Trophoblast cell (in vitro differentiated cells and primary cell): Measurements from ENCODE around the gene DDX59.

Experiments used
- DNase-seq, 2 donors: peaks; one replicate each; pipeline ENCODE4 v3.0.0-alpha.2; 2016
- H2AFZ ChIP-seq: 2 replicates; pipeline ENCODE4 v1.6.1; 2013; ENCODE audit warnings: low read length, moderate library complexity, mild to moderate bottlenecking; ENCODE audit not compliant: insufficient read depth, poor library complexity
- H2AK5ac ChIP-seq: 2 replicates; pipeline ENCODE4 v1.6.1; 2013; ENCODE audit warnings: mild to moderate bottlenecking, low read length
- H2BK120ac ChIP-seq: 2 replicates; pipeline ENCODE4 v1.6.1; 2013; ENCODE audit warnings: low read length, mild to moderate bottlenecking, moderate library complexity; ENCODE audit not compliant: insufficient read depth, poor library complexity
- H2BK12ac ChIP-seq: 2 replicates; pipeline ENCODE4 v1.6.1; 2013; ENCODE audit warnings: mild to moderate bottlenecking, low read length, moderate library complexity
- H2BK5ac ChIP-seq: 2 replicates; pipeline ENCODE4 v1.6.1; 2013; ENCODE audit warnings: low read length, low read depth, moderate library complexity, mild to moderate bottlenecking; ENCODE audit not compliant: poor library complexity
- H3K14ac ChIP-seq: 2 replicates; pipeline ENCODE4 v1.6.1; 2013; ENCODE audit warnings: mild to moderate bottlenecking, low read length
- H3K18ac ChIP-seq: 2 replicates; pipeline ENCODE4 v1.6.1; 2013; ENCODE audit warnings: mild to moderate bottlenecking, low read length
- H3K23ac ChIP-seq: 2 replicates; pipeline ENCODE4 v1.6.1; 2013; ENCODE audit warnings: low read length
- H3K27ac ChIP-seq: 2 replicates; pipeline ENCODE4 v1.5.1; 2013; ENCODE audit warnings: low read depth, mild to moderate bottlenecking, inconsistent platforms, low read length, moderate library complexity
- H3K27me3 ChIP-seq: 2 replicates; pipeline ENCODE4 v1.6.1; 2013; ENCODE audit warnings: inconsistent platforms, mild to moderate bottlenecking, low read length, moderate library complexity; ENCODE audit not compliant: insufficient read depth
- H3K36me3 ChIP-seq, 2 experiments: 1 replicate in 1 of 2; 2 replicates in 1 of 2; pipeline ENCODE4 v1.6.1; 2013; ENCODE audit warnings: low read length in 2 of 2, mild to moderate bottlenecking in 2 of 2, moderate library complexity in 1 of 2; ENCODE audit not compliant: insufficient read depth in 2 of 2, control insufficient read depth in 1 of 2
- H3K4ac ChIP-seq: 2 replicates; pipeline ENCODE4 v1.6.1; 2013; ENCODE audit warnings: low read depth, mild to moderate bottlenecking, low read length, moderate library complexity
- H3K4me1 ChIP-seq, 2 experiments: 1 replicate in 1 of 2; 2 replicates in 1 of 2; pipeline ENCODE4 v1.6.1; 2013; ENCODE audit warnings: low read length in 2 of 2, mild to moderate bottlenecking in 2 of 2, moderate library complexity in 1 of 2; ENCODE audit not compliant: insufficient read depth in 2 of 2, control insufficient read depth in 1 of 2
- H3K4me2 ChIP-seq: 2 replicates; pipeline ENCODE4 v1.6.1; 2013; ENCODE audit warnings: inconsistent platforms, mild to moderate bottlenecking, low read length, moderate library complexity
- H3K4me3 ChIP-seq: 2 replicates; pipeline ENCODE4 v1.5.1; 2013; ENCODE audit warnings: mild to moderate bottlenecking, low read depth, low read length, inconsistent platforms
- H3K79me1 ChIP-seq: one replicate; pipeline ENCODE4 v1.6.1; 2013; ENCODE audit warnings: low read length
- H3K79me2 ChIP-seq: 2 replicates; pipeline ENCODE4 v1.6.1; 2013; ENCODE audit warnings: low read length, mild to moderate bottlenecking; ENCODE audit not compliant: control insufficient read depth, insufficient read depth, poor library complexity
- H3K9ac ChIP-seq: 2 replicates; pipeline ENCODE4 v1.6.1; 2013; ENCODE audit warnings: mild to moderate bottlenecking, low read length
- H3K9me3 ChIP-seq: 2 replicates; pipeline ENCODE4 v1.6.1; 2013; ENCODE audit warnings: low read depth, mild to moderate bottlenecking, control low read depth, inconsistent platforms, low read length; ENCODE audit not compliant: insufficient read depth
- H4K12ac ChIP-seq: 2 replicates; pipeline ENCODE4 v1.6.1; 2013; ENCODE audit warnings: low read depth, mild to moderate bottlenecking, low read length, moderate library complexity
- H4K8ac ChIP-seq: 2 replicates; pipeline ENCODE4 v1.6.1; 2013; ENCODE audit warnings: low read depth, mild to moderate bottlenecking, low read length, moderate library complexity
- H4K91ac ChIP-seq: one replicate; pipeline ENCODE4 v1.6.1; 2013; ENCODE audit warnings: low read depth, mild to moderate bottlenecking, low read length, moderate library complexity
- WGBS: extraction: QIAGEN DNeasy Blood & Tissue Kit; methylation state at CpG from one replicate; pipeline ENCODE4 v1.1.7; 2013; ENCODE audit warnings: missing lambda C conversion rate; ENCODE audit not compliant: insufficient read length, insufficient coverage; ENCODE audit errors: extremely low coverage; 5-methylcytosine and 5-hydroxymethylcytosine counted together

Gene DDX59

GRCh38 chr1:200654660-200655059 is 15.0 kb downstream of the DDX59 start:
- Histone ChIP-seq H3K18ac (no peak overlapping the region), H3K9me3 (peaks cover 1% of the 10 kb centered on the region), H3K27ac (peak overlapping the region; percentile 62), H3K4me3 (no peak overlapping the region), H4K8ac (peak overlapping the region; percentile 47), H2AK5ac (no peak overlapping the region), H2AFZ (no peak overlapping the region), H3K9ac (no peak overlapping the region), H3K36me3 (peaks cover 10 to 14% of the 10 kb centered on the region in 2 experiments), H2BK120ac (peak overlapping the region; percentile 86), H3K27me3 (no peaks in the 10 kb centered on the region), H4K12ac (no peak overlapping the region), H3K4ac (no peak overlapping the region), H2BK12ac (no peak overlapping the region), H2BK5ac (peak overlapping the region; percentile 93), H3K14ac (peak overlapping the region; percentile 37), H3K79me1 (peaks cover 11% of the 10 kb centered on the region), H3K4me1 (peaks cover 12 to 17% of the 10 kb centered on the region in 2 experiments), H3K4me2 (no peak overlapping the region), H4K91ac (peak overlapping the region; percentile 47), H3K23ac (no peak overlapping the region), H3K79me2 (peaks cover 5% of the 10 kb centered on the region)
- peak; percentile 7 to 48 for DNase-seq
- WGBS = no CpG with 5 or more reads among the region's 5 CpGs

GRCh38 chr1:200653022-200653462 is 16.7 kb downstream of the DDX59 start:
- H3K27ac ChIP-seq = peak overlapping the region; percentile 80
- H2AFZ ChIP-seq = no peak overlapping the region
- DNase-seq = peak in 1 of 2 donors; percentile 57
- H3K79me1 ChIP-seq = peaks cover 9% of the 10 kb centered on the region
- H4K8ac ChIP-seq = no peak overlapping the region
- H3K36me3 ChIP-seq = peaks cover 11 to 12% of the 10 kb centered on the region in 2 experiments
- H3K18ac ChIP-seq = no peak overlapping the region
- no peak overlapping the region for H2AK5ac ChIP-seq
- H4K91ac ChIP-seq = peak overlapping the region; percentile 88
- no peak overlapping the region for H3K9ac ChIP-seq
- WGBS = no CpG with 5 or more reads among the region's 5 CpGs
- H3K4me1 ChIP-seq = peaks cover 10 to 12% of the 10 kb centered on the region in 2 experiments
- no peak overlapping the region for H3K4me3 ChIP-seq
- H3K23ac ChIP-seq = no peak overlapping the region
- H2BK5ac ChIP-seq = peak overlapping the region; percentile 15
- no peak overlapping the region for H3K4me2 ChIP-seq
- H3K79me2 ChIP-seq = peaks cover 3% of the 10 kb centered on the region
- no peaks in the 10 kb centered on the region for H3K27me3 ChIP-seq
- no peak overlapping the region for H3K4ac ChIP-seq
- H3K14ac ChIP-seq = no peak overlapping the region
- no peak overlapping the region for H4K12ac ChIP-seq
- H3K9me3 ChIP-seq = peaks cover 1% of the 10 kb centered on the region
- no peak overlapping the region for H2BK12ac ChIP-seq
- H2BK120ac ChIP-seq = peak overlapping the region; percentile 17

- no peak overlapping the region for H2BK12ac ChIP-seq
- peak overlapping the region; percentile 65 for H3K18ac ChIP-seq
- no peak overlapping the region for H4K8ac ChIP-seq
- H3K79me2 ChIP-seq = peaks cover 3% of the 10 kb centered on the region
- H3K23ac ChIP-seq = no peak overlapping the region
- H3K4ac ChIP-seq = no peak overlapping the region
- no peak overlapping the region for H2BK5ac ChIP-seq
- H3K27ac ChIP-seq = no peak overlapping the region
- WGBS = no CpG with 5 or more reads among the region's 1 CpG
- no peak overlapping the region for H3K4me2 ChIP-seq
- H3K4me1 ChIP-seq = peaks cover 10 to 12% of the 10 kb centered on the region in 2 experiments
- H4K91ac ChIP-seq = peak overlapping the region; percentile 31
- H4K12ac ChIP-seq = no peak overlapping the region
- peaks cover 1% of the 10 kb centered on the region for H3K9me3 ChIP-seq
- no peak for DNase-seq
- no peaks in the 10 kb centered on the region for H3K27me3 ChIP-seq
- H3K9ac ChIP-seq = no peak overlapping the region
- H2AFZ ChIP-seq = no peak overlapping the region
- no peak overlapping the region for H2AK5ac ChIP-seq
- no peak overlapping the region for H3K4me3 ChIP-seq
- peaks cover 9% of the 10 kb centered on the region for H3K79me1 ChIP-seq
- no peak overlapping the region for H2BK120ac ChIP-seq
- H3K36me3 ChIP-seq = peaks cover 12 to 13% of the 10 kb centered on the region in 2 experiments
- H3K14ac ChIP-seq = no peak overlapping the region
These were observed 17.3 kb downstream of the DDX59 start for GRCh38 chr1:200652378-200652777.

- H4K12ac ChIP-seq = no peak overlapping the region
- H4K91ac ChIP-seq = no peak overlapping the region
- no peak overlapping the region for H2AFZ ChIP-seq
- no peak overlapping the region for H3K9ac ChIP-seq
- WGBS = no CpG with 5 or more reads among the region's 4 CpGs
- H2BK12ac ChIP-seq = no peak overlapping the region
- H3K4me1 ChIP-seq = peaks cover 2 to 5% of the 10 kb centered on the region in 2 experiments
- H3K23ac ChIP-seq = no peak overlapping the region
- no peaks in the 10 kb centered on the region for H3K27me3 ChIP-seq
- no peak overlapping the region for H3K14ac ChIP-seq
- H2AK5ac ChIP-seq = no peak overlapping the region
- H3K4me2 ChIP-seq = no peak overlapping the region
- no peak overlapping the region for H3K18ac ChIP-seq
- no peak overlapping the region for H3K4ac ChIP-seq
- no peak overlapping the region for H3K27ac ChIP-seq
- H3K36me3 ChIP-seq = peaks cover 10 to 15% of the 10 kb centered on the region in 2 experiments
- H2BK5ac ChIP-seq = no peak overlapping the region
- H3K4me3 ChIP-seq = no peak overlapping the region
- no peaks in the 10 kb centered on the region for H3K79me2 ChIP-seq
- DNase-seq = no peak
- no peak overlapping the region for H4K8ac ChIP-seq
- peaks cover 7% of the 10 kb centered on the region for H3K79me1 ChIP-seq
- no peak overlapping the region for H2BK120ac ChIP-seq
- no peaks in the 10 kb centered on the region for H3K9me3 ChIP-seq
These were observed 23.2 kb downstream of the DDX59 start for GRCh38 chr1:200646515-200646914.
